ENCODE measurements around the gene CHID1. TPM values are rescaled to one million over a fixed set of nuclear protein-coding genes. Genes with fewer than 3 reads are reported as not detected.

CHID1 gene
- total RNA-seq, 1 donor: 35.1 TPM

- no peak for DNase-seq (ENCODE audit: low read depth)
- no peak for TF ChIP-seq CTCF (IDR thresholded peaks at IDR 0.05; ENCODE audit: insufficient read depth, low read length)
- H3K4me3 ChIP-seq (ENCODE audit: low read depth, low read length): no peak overlapping the region
Measured at GRCh38 chr11:873706-874105, 36.9 kb downstream of the CHID1 start.

- TF ChIP-seq CTCF (IDR thresholded peaks at IDR 0.05; ENCODE audit: insufficient read depth, low read length): no peak
- no peak for DNase-seq (ENCODE audit: low read depth)
- H3K4me3 ChIP-seq (ENCODE audit: low read depth, low read length): no peak overlapping the region
Measured at GRCh38 chr11:872799-873198, 37.8 kb downstream of the CHID1 start.

- no peak for TF ChIP-seq CTCF (IDR thresholded peaks at IDR 0.05; ENCODE audit: insufficient read depth, low read length)
- no peak overlapping the region for H3K4me3 ChIP-seq (ENCODE audit: low read depth, low read length)
- no peak for DNase-seq (ENCODE audit: low read depth)
Measured at GRCh38 chr11:871472-871871, 39.1 kb downstream of the CHID1 start.

GRCh38 chr11:870418-870817 lies 40.2 kb downstream of the CHID1 start:
- no peak for TF ChIP-seq CTCF (IDR thresholded peaks at IDR 0.05; ENCODE audit: insufficient read depth, low read length)
- no peak for DNase-seq (ENCODE audit: low read depth)
- H3K4me3 ChIP-seq (ENCODE audit: low read depth, low read length): no peak overlapping the region

- DNase-seq (ENCODE audit: low read depth): no peak
- H3K4me3 ChIP-seq (ENCODE audit: low read depth, low read length): no peak overlapping the region
- TF ChIP-seq CTCF (IDR thresholded peaks at IDR 0.05; ENCODE audit: insufficient read depth, low read length): peak; percentile 2
Measured at GRCh38 chr11:870127-870413, 40.5 kb downstream of the CHID1 start.

- no peak for TF ChIP-seq CTCF (IDR thresholded peaks at IDR 0.05; ENCODE audit: insufficient read depth, low read length)
- no peak overlapping the region for H3K4me3 ChIP-seq (ENCODE audit: low read depth, low read length)
- DNase-seq (ENCODE audit: low read depth): no peak
Measured at GRCh38 chr11:869399-870126, 41.0 kb downstream of the CHID1 start.

- no peak for TF ChIP-seq CTCF (IDR thresholded peaks at IDR 0.05; ENCODE audit: insufficient read depth, low read length)
- no peak overlapping the region for H3K4me3 ChIP-seq (ENCODE audit: low read depth, low read length)
- DNase-seq (ENCODE audit: low read depth): no peak
Measured at GRCh38 chr11:868802-869201, 41.8 kb downstream of the CHID1 start.
